ENCODE results near the gene ADD2. TPM values are rescaled to one million over a fixed set of nuclear protein-coding genes. Genes with fewer than 3 reads are reported as not detected.

The ADD2 gene
- total RNA-seq, 1 donor from 2014 or later, result 0.15 TPM

DNA sequence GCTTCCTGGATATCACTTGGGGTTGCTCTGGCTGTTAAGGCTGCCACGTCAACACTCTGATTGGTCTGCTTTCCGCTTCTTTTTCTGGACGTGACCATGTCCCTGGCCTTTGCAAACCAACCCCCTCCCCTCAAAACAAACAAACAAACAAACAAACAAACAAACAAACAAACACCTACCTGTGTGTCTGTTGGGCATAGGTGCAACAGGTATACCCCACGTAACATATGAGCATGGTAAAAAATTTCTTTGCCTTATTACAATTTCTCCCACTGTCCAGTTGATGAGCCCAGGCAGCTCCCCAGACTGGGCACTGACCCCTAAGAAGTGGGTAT, 80.6 kb downstream of the ADD2 start:
- no peak overlapping the region for H3K27ac Mint-ChIP-seq (ENCODE audit: unreplicated experiment)
- peaks cover 21% of the 10 kb centered on the region for H3K27me3 Mint-ChIP-seq (ENCODE audit: low read depth)
- no peak for DNase-seq (ENCODE audit: low spot score)
- no peak overlapping the region for H3K4me3 Mint-ChIP-seq (ENCODE audit: unreplicated experiment)
- H3K36me3 Mint-ChIP-seq (ENCODE audit: low read depth), result no peaks in the 10 kb centered on the region
- TF ChIP-seq, protein P1, sequence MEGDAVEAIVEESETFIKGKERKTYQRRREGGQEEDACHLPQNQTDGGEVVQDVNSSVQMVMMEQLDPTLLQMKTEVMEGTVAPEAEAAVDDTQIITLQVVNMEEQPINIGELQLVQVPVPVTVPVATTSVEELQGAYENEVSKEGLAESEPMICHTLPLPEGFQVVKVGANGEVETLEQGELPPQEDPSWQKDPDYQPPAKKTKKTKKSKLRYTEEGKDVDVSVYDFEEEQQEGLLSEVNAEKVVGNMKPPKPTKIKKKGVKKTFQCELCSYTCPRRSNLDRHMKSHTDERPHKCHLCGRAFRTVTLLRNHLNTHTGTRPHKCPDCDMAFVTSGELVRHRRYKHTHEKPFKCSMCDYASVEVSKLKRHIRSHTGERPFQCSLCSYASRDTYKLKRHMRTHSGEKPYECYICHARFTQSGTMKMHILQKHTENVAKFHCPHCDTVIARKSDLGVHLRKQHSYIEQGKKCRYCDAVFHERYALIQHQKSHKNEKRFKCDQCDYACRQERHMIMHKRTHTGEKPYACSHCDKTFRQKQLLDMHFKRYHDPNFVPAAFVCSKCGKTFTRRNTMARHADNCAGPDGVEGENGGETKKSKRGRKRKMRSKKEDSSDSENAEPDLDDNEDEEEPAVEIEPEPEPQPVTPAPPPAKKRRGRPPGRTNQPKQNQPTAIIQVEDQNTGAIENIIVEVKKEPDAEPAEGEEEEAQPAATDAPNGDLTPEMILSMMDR (IDR thresholded peaks at IDR 0.05), result no peak
- H3K4me1 Mint-ChIP-seq (ENCODE audit: low read depth), result no peaks in the 10 kb centered on the region
- H3K9me3 Mint-ChIP-seq (ENCODE audit: low read depth), result no peaks in the 10 kb centered on the region

DNA sequence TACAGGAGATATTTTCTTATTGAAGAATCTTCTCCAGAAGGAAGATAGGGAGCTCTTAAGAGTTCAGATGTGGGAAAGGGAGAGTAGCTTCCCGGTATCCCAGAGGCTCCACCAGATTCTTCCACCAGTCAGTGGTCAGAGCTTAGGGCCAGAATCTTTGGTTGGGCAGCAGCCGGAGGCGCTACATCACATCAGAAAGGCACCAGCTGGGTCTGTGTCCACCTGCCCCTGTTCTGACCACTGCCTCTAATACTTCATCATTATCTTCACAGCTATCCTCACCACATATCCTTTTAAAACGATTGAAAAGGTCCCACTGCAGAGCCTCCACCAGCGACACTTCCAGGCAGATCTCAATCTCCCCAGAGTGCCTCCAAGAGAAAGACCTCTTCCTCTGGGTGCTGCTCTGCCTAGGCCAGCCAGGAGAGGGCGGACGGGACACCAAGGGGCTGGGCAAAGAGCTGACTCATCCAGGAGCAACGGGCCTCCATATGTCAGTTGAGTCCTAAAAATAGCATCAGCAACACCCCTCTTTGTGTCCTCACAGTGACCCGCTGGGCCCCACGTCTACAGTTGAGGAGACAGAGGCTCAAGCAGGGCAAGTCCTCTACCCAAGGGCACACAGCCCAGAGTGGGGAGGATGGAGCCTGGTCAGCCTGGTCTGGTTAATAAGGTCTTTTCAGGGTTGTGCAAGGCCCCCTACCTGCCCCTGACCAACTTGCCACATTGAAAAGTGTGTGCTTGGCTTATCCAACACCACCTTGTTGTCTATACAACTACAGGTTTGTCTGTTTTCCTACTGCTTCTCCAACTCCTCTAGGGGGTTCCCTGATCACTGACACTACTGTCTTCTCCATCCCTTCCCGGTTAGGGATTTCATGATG, 81.2 kb downstream of the ADD2 start:
- no peak overlapping the region for H3K27ac Mint-ChIP-seq (ENCODE audit: unreplicated experiment)
- H3K9me3 Mint-ChIP-seq (ENCODE audit: low read depth), result no peaks in the 10 kb centered on the region
- H3K4me3 Mint-ChIP-seq (ENCODE audit: unreplicated experiment), result no peak overlapping the region
- H3K27me3 Mint-ChIP-seq (ENCODE audit: low read depth), result peaks cover 19% of the 10 kb centered on the region
- no peaks in the 10 kb centered on the region for H3K36me3 Mint-ChIP-seq (ENCODE audit: low read depth)
- TF ChIP-seq, protein P1 (IDR thresholded peaks at IDR 0.05), result peak; percentile 51
- no peaks in the 10 kb centered on the region for H3K4me1 Mint-ChIP-seq (ENCODE audit: low read depth)
- DNase-seq (ENCODE audit: low spot score), result peak; percentile 49

DNA sequence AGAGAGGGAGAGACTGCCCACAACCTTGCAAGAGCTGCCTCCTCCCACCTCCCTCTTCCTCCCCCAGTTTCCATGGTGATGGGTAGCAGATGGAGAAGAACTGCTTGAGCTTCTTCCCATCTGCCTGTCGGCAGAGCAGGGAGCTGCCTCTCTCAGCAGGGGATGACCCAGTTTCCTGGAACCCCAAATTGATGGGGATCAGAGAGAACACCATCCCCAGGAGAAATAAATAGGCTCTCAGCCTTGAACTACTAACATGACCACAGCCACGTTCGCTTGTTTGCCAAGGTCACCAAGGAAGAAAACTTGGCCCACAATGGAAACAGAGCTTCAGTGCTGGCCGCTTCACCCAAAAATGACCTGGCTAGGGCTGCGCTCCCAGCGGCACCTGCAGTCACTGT, 82.2 kb downstream of the ADD2 start:
- Mint-ChIP-seq H3K27me3 (ENCODE audit: low read depth) (peaks cover 18% of the 10 kb centered on the region), H3K4me3 (ENCODE audit: unreplicated experiment) (no peak overlapping the region), H3K9me3 (ENCODE audit: low read depth) (no peaks in the 10 kb centered on the region), H3K27ac (ENCODE audit: unreplicated experiment) (no peak overlapping the region), H3K4me1 (ENCODE audit: low read depth) (no peaks in the 10 kb centered on the region), H3K36me3 (ENCODE audit: low read depth) (no peaks in the 10 kb centered on the region)
- TF ChIP-seq, protein P1 (IDR thresholded peaks at IDR 0.05), result no peak
- no peak for DNase-seq (ENCODE audit: low spot score)

DNA sequence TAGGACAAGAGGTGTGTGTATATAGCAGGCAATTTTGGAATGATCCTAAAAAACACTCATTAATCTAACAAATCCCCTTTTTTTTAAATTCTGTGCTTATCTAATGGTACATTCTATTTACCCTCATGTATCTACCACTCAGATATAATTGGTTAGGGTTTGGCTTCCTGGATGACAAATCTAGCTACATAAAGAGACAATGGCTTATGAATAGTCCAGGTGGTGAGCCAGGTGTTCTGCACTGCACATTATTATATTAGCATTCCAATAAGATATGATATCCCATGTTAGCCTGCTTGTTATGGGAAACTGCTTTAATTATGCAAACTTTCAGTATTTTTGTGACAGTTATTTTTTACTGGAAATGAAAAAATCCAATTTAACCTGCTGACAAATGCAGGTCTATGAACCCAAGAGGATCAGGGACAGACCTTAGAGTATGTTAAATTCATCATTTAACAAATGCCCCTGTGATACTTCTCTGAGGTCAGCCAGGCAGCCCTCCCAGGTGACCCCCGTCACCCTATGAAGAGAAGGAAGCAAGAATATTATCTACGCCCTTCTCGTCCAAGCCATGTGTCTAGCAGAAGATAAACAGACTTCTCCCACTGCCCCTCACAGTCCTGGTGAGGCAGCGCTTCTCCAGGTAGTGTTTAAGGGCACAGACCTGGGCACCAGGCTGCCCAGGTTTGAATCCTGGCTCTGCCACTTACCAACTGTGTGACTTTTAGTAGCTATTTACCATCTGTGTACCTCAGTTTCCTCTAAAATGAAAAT, 83.0 kb downstream of the ADD2 start:
- H3K36me3 Mint-ChIP-seq (ENCODE audit: low read depth), result no peaks in the 10 kb centered on the region
- H3K4me1 Mint-ChIP-seq (ENCODE audit: low read depth), result no peaks in the 10 kb centered on the region
- no peak overlapping the region for H3K27ac Mint-ChIP-seq (ENCODE audit: unreplicated experiment)
- no peak for DNase-seq (ENCODE audit: low spot score)
- H3K27me3 Mint-ChIP-seq (ENCODE audit: low read depth), result peaks cover 19% of the 10 kb centered on the region
- TF ChIP-seq, protein P1 (IDR thresholded peaks at IDR 0.05), result no peak
- no peak overlapping the region for H3K4me3 Mint-ChIP-seq (ENCODE audit: unreplicated experiment)
- no peaks in the 10 kb centered on the region for H3K9me3 Mint-ChIP-seq (ENCODE audit: low read depth)

DNA sequence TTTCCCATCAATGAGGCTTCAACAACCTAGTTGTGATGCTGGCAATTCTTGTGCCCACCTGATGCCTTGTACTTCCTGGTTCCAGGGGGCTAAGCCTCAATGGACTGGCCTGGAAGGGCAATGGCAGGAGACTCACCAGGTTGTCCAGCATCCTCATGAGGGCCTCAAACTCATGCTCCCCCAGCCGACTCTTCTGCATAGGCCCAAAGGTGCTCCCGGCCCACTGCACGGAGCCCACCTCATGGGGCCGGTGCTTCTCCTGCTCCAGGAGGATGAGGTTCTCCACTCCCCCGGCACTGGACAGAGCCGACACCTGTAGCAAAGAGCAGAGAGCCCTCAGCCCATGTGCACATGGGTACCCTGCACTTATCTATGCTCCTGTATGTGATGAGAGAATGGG, 84.5 kb downstream of the ADD2 start:
- TF ChIP-seq, protein P1 (IDR thresholded peaks at IDR 0.05), result no peak
- no peaks in the 10 kb centered on the region for H3K36me3 Mint-ChIP-seq (ENCODE audit: low read depth)
- no peaks in the 10 kb centered on the region for H3K4me1 Mint-ChIP-seq (ENCODE audit: low read depth)
- no peak overlapping the region for H3K27ac Mint-ChIP-seq (ENCODE audit: unreplicated experiment)
- H3K27me3 Mint-ChIP-seq (ENCODE audit: low read depth), result peaks cover 20% of the 10 kb centered on the region
- DNase-seq (ENCODE audit: low spot score), result no peak
- H3K4me3 Mint-ChIP-seq (ENCODE audit: unreplicated experiment), result no peak overlapping the region
- H3K9me3 Mint-ChIP-seq (ENCODE audit: low read depth), result no peaks in the 10 kb centered on the region

Measured in chondrocyte (in vitro differentiated cells).